Amniotic epithelial cell (primary cell): ENCODE data around the gene MT1F.

Experiments used
- DNase-seq: peaks from one replicate; pipeline ENCODE4 v3.0.0-alpha.2; 2010; ENCODE audit warnings: low read depth

The MT1F gene

GRCh38 chr16:56700195-56700594 is 42.4 kb downstream of the MT1F start:
- peak; percentile 46 for DNase-seq

- no peak for DNase-seq
These were observed 42.9 kb downstream of the MT1F start for GRCh38 chr16:56700631-56701030.

GRCh38 chr16:56701534-56701933 is 43.8 kb downstream of the MT1F start:
- no peak for DNase-seq

- no peak for DNase-seq
These were observed 45.1 kb downstream of the MT1F start for GRCh38 chr16:56702836-56703235.
